ENCODE data around the gene MOB3A. TPM values are rescaled to one million over a fixed set of nuclear protein-coding genes. Genes with fewer than 3 reads are reported as not detected.

MOB3A gene
- total and polyA plus RNA-seq, 2 experiments from 2014 or later = 2.9 to 5.9 TPM

- Histone ChIP-seq H2AFZ (no peak overlapping the region), H3K79me2 (replicated peaks; ENCODE audit: insufficient read depth) (no peaks in the 10 kb centered on the region), H3K4me2 (no peak overlapping the region; the same call in 1 of the 2 replicates), H3K9me2 (ENCODE audit: insufficient read depth) (no peaks in the 10 kb centered on the region), H4K20me1 (replicated peaks; ENCODE audit: insufficient read depth) (no peaks in the 10 kb centered on the region; the same call in none of the 2 replicates), H3K4me1 (ENCODE audit: insufficient read depth) (no peaks in the 10 kb centered on the region; the same call in 1 of the 2 replicates), H3F3A (replicated peaks; ENCODE audit: low read depth) (peaks cover 16% of the 10 kb centered on the region; the same call in 1 of the 2 replicates), H3K27ac (ENCODE audit: low read depth) (no peak overlapping the region), H3K4me3 (no peak overlapping the region), H3K36me3 (ENCODE audit: insufficient read depth) (0 out of 2 replicates have a peak, but pooled peaks cover 3% of the 10 kb centered on the region), H3K27me3 (ENCODE audit: insufficient read depth) (no peaks in the 10 kb centered on the region)
- peak; percentile 48 for DNase-seq (ENCODE audit: low spot score)
- Mint-ChIP-seq H3K27me3 (ENCODE audit: insufficient read depth, low read depth, poor library complexity) (peaks cover 9% of the 10 kb centered on the region), H3K36me3 (ENCODE audit: low read depth) (peaks cover 20% of the 10 kb centered on the region), H3K4me1 (peaks cover 4% of the 10 kb centered on the region; the same call in 1 of the 3 replicates), H3K27ac (no peak overlapping the region), H3K4me3 (peak overlapping the region; percentile 34; the same call in 1 of the 3 replicates), H3K9me3 (no peaks in the 10 kb centered on the region)
- peak; percentile 0; the same call in 1 of the 3 replicates for ATAC-seq
- TF ChIP-seq JUNB (IDR thresholded peaks at IDR 0.05; ENCODE audit: unreplicated experiment) (no peak), ETS1 (IDR thresholded peaks at IDR 0.05) (no peak), NANOG (IDR thresholded peaks at IDR 0.05; ENCODE audit: borderline replicate concordance) (no peak), EZH2phosphoT487 (IDR thresholded peaks at IDR 0.05; ENCODE audit: unreplicated experiment) (no peak), ZNF114 (CRISPR knock-in tag; IDR thresholded peaks at IDR 0.05) (no peak), REST (IDR thresholded peaks at IDR 0.05; ENCODE audit: unreplicated experiment) (no peak), ZNF462 (CRISPR knock-in tag; IDR thresholded peaks at IDR 0.05) (no peak), EZH2 (IDR thresholded peaks at IDR 0.05; ENCODE audit: low read depth, unreplicated experiment) (no peak), STAT1 (IDR thresholded peaks at IDR 0.05; ENCODE audit: unreplicated experiment) (no peak), ZNF331 (CRISPR knock-in tag; IDR thresholded peaks at IDR 0.05; ENCODE audit: low read depth) (no peak)
Measured at GRCh38 chr19:2097886-2098327, 1.8 kb upstream of the MOB3A start.
